Measurements from ENCODE around the gene CEP97. TPM values are rescaled to one million over a fixed set of nuclear protein-coding genes. Genes with fewer than 3 reads are reported as not detected.
"Not testable (repeated sequence)": the region's sequence is repeated elsewhere in the genome, so short reads cannot be mapped to it uniquely, and the experiment has no call there.

Gene CEP97
- total RNA-seq, 1 donor from 2014 or later, result 25.1 TPM

GRCh38 chr3:101677436-101678286, 46.8 kb upstream of the CEP97 start:
- DNase-seq, result no peak
- H3K27ac Mint-ChIP-seq (ENCODE audit: unreplicated experiment), result peak overlapping the region; percentile 25
- peaks cover 6% of the 10 kb centered on the region for H3K9me3 Mint-ChIP-seq (ENCODE audit: unreplicated experiment)
- H3K4me3 Mint-ChIP-seq (ENCODE audit: unreplicated experiment), result peak overlapping the region; percentile 83
- peak; percentile 8 for TF ChIP-seq CTCF (IDR thresholded peaks at IDR 0.05; ENCODE audit: partially characterized antibody, unreplicated experiment)
- H3K36me3 Mint-ChIP-seq (ENCODE audit: unreplicated experiment), result no peaks in the 10 kb centered on the region
- peaks cover 7% of the 10 kb centered on the region for H3K4me1 Mint-ChIP-seq (ENCODE audit: low read depth, unreplicated experiment)
- peaks cover 8% of the 10 kb centered on the region for H3K27me3 Mint-ChIP-seq (ENCODE audit: unreplicated experiment)

- H3K27me3 Mint-ChIP-seq (ENCODE audit: unreplicated experiment); H3K4me1 Mint-ChIP-seq (ENCODE audit: low read depth, unreplicated experiment); H3K27ac Mint-ChIP-seq (ENCODE audit: unreplicated experiment); H3K9me3 Mint-ChIP-seq (ENCODE audit: unreplicated experiment); DNase-seq; H3K36me3 Mint-ChIP-seq (ENCODE audit: unreplicated experiment); H3K4me3 Mint-ChIP-seq (ENCODE audit: unreplicated experiment): not testable (repeated sequence)
These were observed 45.6 kb upstream of the CEP97 start for GRCh38 chr3:101678837-101679236.

GRCh38 chr3:101680466-101680865, 43.9 kb upstream of the CEP97 start:
- Mint-ChIP-seq H3K27me3 (ENCODE audit: unreplicated experiment) (peaks cover 7% of the 10 kb centered on the region), H3K4me1 (ENCODE audit: low read depth, unreplicated experiment) (peaks cover 12% of the 10 kb centered on the region), H3K36me3 (ENCODE audit: unreplicated experiment) (no peaks in the 10 kb centered on the region), H3K9me3 (ENCODE audit: unreplicated experiment) (peaks cover 7% of the 10 kb centered on the region), H3K27ac (ENCODE audit: unreplicated experiment) (no peak overlapping the region), H3K4me3 (ENCODE audit: unreplicated experiment) (no peak overlapping the region)
- DNase-seq, result no peak
- no peak for TF ChIP-seq CTCF (IDR thresholded peaks at IDR 0.05; ENCODE audit: partially characterized antibody, unreplicated experiment)

GRCh38 chr3:101685050-101685400, 39.4 kb upstream of the CEP97 start:
- H3K9me3 Mint-ChIP-seq (ENCODE audit: unreplicated experiment), result peaks cover 20% of the 10 kb centered on the region
- no peak for TF ChIP-seq CTCF (IDR thresholded peaks at IDR 0.05; ENCODE audit: partially characterized antibody, unreplicated experiment)
- peak overlapping the region; percentile 99 for H3K27ac Mint-ChIP-seq (ENCODE audit: unreplicated experiment)
- no peaks in the 10 kb centered on the region for H3K36me3 Mint-ChIP-seq (ENCODE audit: unreplicated experiment)
- H3K4me3 Mint-ChIP-seq (ENCODE audit: unreplicated experiment), result peak overlapping the region; percentile 98
- DNase-seq, result no peak
- H3K27me3 Mint-ChIP-seq (ENCODE audit: unreplicated experiment), result peaks cover 9% of the 10 kb centered on the region
- H3K4me1 Mint-ChIP-seq (ENCODE audit: low read depth, unreplicated experiment), result peaks cover 15% of the 10 kb centered on the region

- H3K27ac Mint-ChIP-seq (ENCODE audit: unreplicated experiment), result peak overlapping the region; percentile 99
- H3K4me3 Mint-ChIP-seq (ENCODE audit: unreplicated experiment), result peak overlapping the region; percentile 98
- H3K9me3 Mint-ChIP-seq (ENCODE audit: unreplicated experiment), result peaks cover 20% of the 10 kb centered on the region
- TF ChIP-seq CTCF (IDR thresholded peaks at IDR 0.05; ENCODE audit: partially characterized antibody, unreplicated experiment), result no peak
- H3K4me1 Mint-ChIP-seq (ENCODE audit: low read depth, unreplicated experiment), result peaks cover 15% of the 10 kb centered on the region
- peaks cover 13% of the 10 kb centered on the region for H3K27me3 Mint-ChIP-seq (ENCODE audit: unreplicated experiment)
- no peaks in the 10 kb centered on the region for H3K36me3 Mint-ChIP-seq (ENCODE audit: unreplicated experiment)
- DNase-seq, result no peak
These were observed 38.5 kb upstream of the CEP97 start for GRCh38 chr3:101685870-101686307.
